Keratinocyte (primary cell): ENCODE measurements around the gene PIGN. TPM values are rescaled to one million over a fixed set of nuclear protein-coding genes. Genes with fewer than 3 reads are reported as not detected.

Experiments used
- DNase-seq: peaks from one replicate; pipeline ENCODE4 v3.0.0-alpha.2; 2011; ENCODE audit warnings: low read depth, missing footprints, low spot score
- FAIRE-seq: peaks from 2 replicates; lab custom pipeline; 2011; peaks lifted over from hg19 to GRCh38; lab: Jason Lieb, UNC
- H2AFZ ChIP-seq: 2 replicates; pipeline ENCODE4 v1.6.0; 2012; ENCODE audit warnings: low read length, control low read depth, inconsistent platforms; ENCODE audit not compliant: control insufficient read depth
- H3K27ac ChIP-seq: 2 replicates; pipeline ENCODE4 v1.5.1; 2011; ENCODE audit warnings: low read length; ENCODE audit not compliant: control insufficient read depth, insufficient read depth
- H3K27me3 ChIP-seq: 3 replicates; pipeline ENCODE4 v1.6.0; 2011; ENCODE audit warnings: low read length; ENCODE audit not compliant: control insufficient read depth, insufficient read depth; ENCODE audit errors: extremely low read depth
- H3K36me3 ChIP-seq, 2 experiments: 2 replicates in 1 of 2; 3 replicates in 1 of 2; pipeline ENCODE4 v1.5.1; 2011; ENCODE audit warnings: low read length in 2 of 2, mild to moderate bottlenecking in 1 of 2; ENCODE audit not compliant: control insufficient read depth in 2 of 2, insufficient read depth in 2 of 2; ENCODE audit errors: extremely low read depth in 1 of 2
- H3K4me1 ChIP-seq: 3 replicates; pipeline ENCODE4 v1.5.1; 2011; ENCODE audit warnings: low read length; ENCODE audit not compliant: control insufficient read depth, insufficient read depth; ENCODE audit errors: extremely low read depth
- H3K4me2 ChIP-seq: 3 replicates; pipeline ENCODE4 v1.6.0; 2011; ENCODE audit warnings: low read depth, low read length; ENCODE audit not compliant: control insufficient read depth, insufficient read depth; ENCODE audit errors: extremely low read depth
- H3K4me3 ChIP-seq, 3 experiments: fragments of 200-600 bp in 1 of 3; sonication (generic) in 1 of 3; 2 replicates in 2 of 3; 3 replicates in 1 of 3; pipeline ENCODE4 v1.5.1; 2011 to 2016; ENCODE audit warnings: low read length in 3 of 3, mild to moderate bottlenecking in 3 of 3, control low read depth in 2 of 3, inconsistent platforms in 1 of 3, low read depth in 1 of 3, mixed read lengths in 1 of 3, mixed run types in 1 of 3, moderate library complexity in 1 of 3; ENCODE audit not compliant: control insufficient read depth in 2 of 3, insufficient read depth in 2 of 3; ENCODE audit errors: extremely low read depth in 1 of 3
- H3K79me2 ChIP-seq: 2 replicates; pipeline ENCODE4 v1.6.0; 2012; ENCODE audit warnings: low read length; ENCODE audit not compliant: control insufficient read depth, insufficient read depth
- H3K9ac ChIP-seq: 3 replicates; pipeline ENCODE4 v1.6.0; 2011; ENCODE audit warnings: low read length; ENCODE audit not compliant: control insufficient read depth, insufficient read depth; ENCODE audit errors: extremely low read depth
- H3K9me1 ChIP-seq: 3 replicates; pipeline ENCODE4 v1.6.0; 2011; ENCODE audit warnings: low read length; ENCODE audit not compliant: control insufficient read depth, insufficient read depth; ENCODE audit errors: extremely low read depth
- H3K9me3 ChIP-seq: 2 replicates; pipeline ENCODE4 v1.5.1; 2012; ENCODE audit warnings: low read depth, low read length; ENCODE audit not compliant: control insufficient read depth
- H4K20me1 ChIP-seq: 3 replicates; pipeline ENCODE4 v1.6.0; 2011; ENCODE audit warnings: low read length; ENCODE audit not compliant: control insufficient read depth, insufficient read depth; ENCODE audit errors: extremely low read depth
- CTCF ChIP-seq, 3 experiments: IDR thresholded peaks in 1 of 3; conservative IDR thresholded peaks in 1 of 3; optimal IDR thresholded peaks in 1 of 3; 2 replicates in 2 of 3; 3 replicates in 1 of 3; pipeline versions ENCODE3 to v1.5.1; 2011; ENCODE audit warnings: low read length in 3 of 3, mild to moderate bottlenecking in 3 of 3, moderate library complexity in 2 of 3, control low read depth in 1 of 3, inconsistent platforms in 1 of 3; ENCODE audit not compliant: insufficient read depth in 2 of 3; ENCODE audit errors: extremely low read depth in 1 of 3
- EZH2 ChIP-seq: IDR thresholded peaks from one replicate; pipeline ENCODE4 v1.6.1; 2012; ENCODE audit warnings: inconsistent platforms, mild to moderate bottlenecking, low read length, moderate library complexity
- dilution Hi-C: fragments of 300-500 bp; cut with MboI; formaldehyde crosslinking; loops from one replicate; pipeline ENCODE4 v1.7.0; 2020; ENCODE audit warnings: low sequenced_read_pairs; ENCODE audit not compliant: extremely low pct_ligation_motif_present
- polyA plus RNA-seq, 5 experiments: library from polyadenylated mRNA; depleted of rRNA in 3 of 5; stranded (reverse) in 3 of 5; stranded (forward) in 1 of 5; unstranded in 1 of 5; fragments of >200 nt; gene quantifications; 1 replicate in 1 of 5; 2 replicates in 3 of 5; 3 replicates in 1 of 5; pipeline versions ENCODE4 v1.2.1 to v1.2.3, GENCODE V29; 2011 to 2012; ENCODE audit warnings: missing spikeins in 2 of 5, low read depth in 1 of 5, low replicate concordance in 1 of 5

The PIGN gene
- polyA plus RNA-seq, 1 donor (not counting 4 experiments of a cell fraction or from before 2014, with no cell fraction given): 41.2 TPM

- TF ChIP-seq EZH2 (no peak), CTCF (optimal IDR thresholded peaks at IDR 0.05 in 1 of 3, IDR thresholded peaks at IDR 0.05 in 1 of 3, conservative IDR thresholded peaks at IDR 0.05 in 1 of 3; ENCODE audit: extremely low read depth in 1 of 3, insufficient read depth in 2 of 3, low read length in 3 of 3) (no peak)
- Histone ChIP-seq H3K4me2 (peak overlapping the region; percentile 91), H3K4me3 (peak overlapping the region; percentile 89 to 94 (median 92)), H3K27me3 (no peaks in the 10 kb centered on the region), H3K9ac (peak overlapping the region; percentile 86), H3K4me1 (peaks cover 23% of the 10 kb centered on the region), H3K9me1 (no peaks in the 10 kb centered on the region), H3K36me3 (no peaks in the 10 kb centered on the region), H2AFZ (no peak overlapping the region), H3K27ac (no peak overlapping the region), H3K79me2 (peaks cover 83% of the 10 kb centered on the region), H3K9me3 (no peaks in the 10 kb centered on the region), H4K20me1 (no peaks in the 10 kb centered on the region)
- DNase-seq: no peak
- dilution Hi-C loops: no loop called here
- FAIRE-seq: no peak
Observed at GRCh38 chr18:62189208-62189607, 2.4 kb upstream of the PIGN start.

- H3K79me2 ChIP-seq: peaks cover 73% of the 10 kb centered on the region
- H3K9me3 ChIP-seq: no peaks in the 10 kb centered on the region
- dilution Hi-C loops: no loop called here
- H4K20me1 ChIP-seq: no peaks in the 10 kb centered on the region
- H3K4me1 ChIP-seq: peaks cover 23% of the 10 kb centered on the region
- no peaks in the 10 kb centered on the region for H3K27me3 ChIP-seq
- H3K4me3 ChIP-seq: peak overlapping the region; percentile 89 to 94 (median 92)
- H3K27ac ChIP-seq: peak overlapping the region; percentile 75
- no peaks in the 10 kb centered on the region for H3K9me1 ChIP-seq
- peak overlapping the region; percentile 86 for H3K9ac ChIP-seq
- peak overlapping the region; percentile 97 for H2AFZ ChIP-seq
- no peaks in the 10 kb centered on the region for H3K36me3 ChIP-seq
- H3K4me2 ChIP-seq: peak overlapping the region; percentile 91
- TF ChIP-seq EZH2: no peak
- peak in 2 of 3 experiments; percentile 7 to 34 for TF ChIP-seq CTCF (optimal IDR thresholded peaks at IDR 0.05 in 1 of 3, IDR thresholded peaks at IDR 0.05 in 1 of 3, conservative IDR thresholded peaks at IDR 0.05 in 1 of 3; ENCODE audit: extremely low read depth in 1 of 3, insufficient read depth in 2 of 3, low read length in 3 of 3)
- FAIRE-seq (peak; percentile 44), DNase-seq (no peak)
Observed at GRCh38 chr18:62187543-62188510, 971 bp upstream of the PIGN start.
